ENCODE data around the gene AEBP1.

The AEBP1 gene

DNA sequence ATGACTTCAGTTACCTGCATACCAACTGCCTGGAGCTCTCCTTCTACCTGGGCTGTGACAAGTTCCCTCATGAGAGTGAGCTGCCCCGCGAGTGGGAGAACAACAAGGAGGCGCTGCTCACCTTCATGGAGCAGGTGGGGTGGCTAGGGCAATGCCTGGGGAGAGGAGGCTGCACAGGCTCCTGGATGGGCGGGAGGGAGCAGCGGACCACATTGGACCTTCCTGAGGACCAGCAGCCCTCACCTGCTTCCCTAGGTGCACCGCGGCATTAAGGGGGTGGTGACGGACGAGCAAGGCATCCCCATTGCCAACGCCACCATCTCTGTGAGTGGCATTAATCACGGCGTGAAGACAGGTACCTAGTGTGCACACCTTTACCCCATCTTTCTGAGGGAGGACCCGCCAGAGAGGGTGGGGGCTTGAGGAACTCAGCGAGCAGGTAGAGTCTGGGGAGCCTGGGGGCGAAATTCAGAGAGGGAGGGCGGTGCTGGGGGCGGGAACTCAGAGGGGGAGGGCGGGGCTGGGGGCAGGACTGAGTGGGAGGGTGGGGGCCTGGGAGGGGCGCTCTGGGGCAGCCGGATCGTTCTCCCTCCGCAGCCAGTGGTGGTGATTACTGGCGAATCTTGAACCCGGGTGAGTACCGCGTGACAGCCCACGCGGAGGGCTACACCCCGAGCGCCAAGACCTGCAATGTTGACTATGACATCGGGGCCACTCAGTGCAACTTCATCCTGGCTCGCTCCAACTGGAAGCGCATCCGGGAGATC lies 9.0 kb downstream of the AEBP1 start:
- no peak for TF ChIP-seq JUND (IDR thresholded peaks at IDR 0.05; ENCODE audit: low read depth)
- in situ Hi-C loops (cut with HindIII; ENCODE audit: low pct_unique_long_range_greater_than_20kb, low sequenced_read_pairs): no loop called here
- no peak for DNase-seq (ENCODE audit: low read depth in 1 of 2, low spot score in 1 of 2)

DNA sequence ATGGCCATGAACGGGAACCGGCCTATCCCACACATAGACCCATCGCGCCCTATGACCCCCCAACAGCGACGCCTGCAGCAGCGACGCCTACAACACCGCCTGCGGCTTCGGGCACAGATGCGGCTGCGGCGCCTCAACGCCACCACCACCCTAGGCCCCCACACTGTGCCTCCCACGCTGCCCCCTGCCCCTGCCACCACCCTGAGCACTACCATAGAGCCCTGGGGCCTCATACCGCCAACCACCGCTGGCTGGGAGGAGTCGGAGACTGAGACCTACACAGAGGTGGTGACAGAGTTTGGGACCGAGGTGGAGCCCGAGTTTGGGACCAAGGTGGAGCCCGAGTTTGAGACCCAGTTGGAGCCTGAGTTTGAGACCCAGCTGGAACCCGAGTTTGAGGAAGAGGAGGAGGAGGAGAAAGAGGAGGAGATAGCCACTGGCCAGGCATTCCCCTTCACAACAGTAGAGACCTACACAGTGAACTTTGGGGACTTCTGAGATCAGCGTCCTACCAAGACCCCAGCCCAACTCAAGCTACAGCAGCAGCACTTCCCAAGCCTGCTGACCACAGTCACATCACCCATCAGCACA lies 9.7 kb downstream of the AEBP1 start:
- DNase-seq (ENCODE audit: low read depth in 1 of 2, low spot score in 1 of 2): no peak
- in situ Hi-C loops (cut with HindIII; ENCODE audit: low pct_unique_long_range_greater_than_20kb, low sequenced_read_pairs): no loop called here
- no peak for TF ChIP-seq JUND (IDR thresholded peaks at IDR 0.05; ENCODE audit: low read depth)

DNA sequence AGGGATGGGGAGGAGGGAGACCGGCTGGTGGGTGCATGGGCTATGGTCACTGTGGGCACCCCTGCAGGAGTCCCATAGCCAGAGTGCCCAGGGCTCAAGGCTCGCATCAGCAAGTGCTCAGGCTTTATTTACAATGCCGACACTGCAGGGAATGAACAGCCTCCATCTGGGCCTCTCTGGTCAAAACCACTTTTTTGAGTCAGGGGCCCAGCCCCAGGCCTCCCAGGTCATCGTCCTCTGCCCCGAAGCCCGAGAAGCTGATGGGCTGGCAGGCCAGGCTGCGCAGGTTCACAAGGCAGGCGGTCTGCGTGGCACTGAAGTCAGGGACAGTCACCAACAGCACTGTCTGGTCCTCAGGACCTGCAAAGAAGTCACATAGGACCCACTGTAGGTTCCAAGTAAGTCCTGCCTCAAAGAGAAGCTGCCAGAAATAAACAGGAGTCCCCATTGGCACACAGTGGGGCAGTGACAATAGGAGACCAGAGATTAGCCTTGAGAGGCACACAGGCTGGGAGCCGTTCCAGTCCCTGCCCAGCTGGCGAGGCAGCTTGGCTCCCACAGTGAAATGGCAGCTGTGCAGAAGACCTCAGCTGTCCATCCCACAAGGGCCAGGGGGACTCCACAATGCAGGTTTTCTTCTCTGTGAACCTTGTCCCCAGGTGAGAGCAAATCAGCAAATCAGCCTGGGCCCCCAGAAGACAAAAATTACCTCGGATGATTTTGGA lies 10.6 kb downstream of the AEBP1 start:
- no peak for TF ChIP-seq JUND (IDR thresholded peaks at IDR 0.05; ENCODE audit: low read depth)

GRCh38 chr7:44116087-44116788 lies 12.1 kb downstream of the AEBP1 start:
- TF ChIP-seq JUND (IDR thresholded peaks at IDR 0.05; ENCODE audit: low read depth): no peak
- no peak for DNase-seq (ENCODE audit: low read depth in 1 of 2, low spot score in 1 of 2)
- in situ Hi-C loops (cut with HindIII; ENCODE audit: low pct_unique_long_range_greater_than_20kb, low sequenced_read_pairs): no loop called here

More for the DNA sequence above, 10.6 kb downstream of the AEBP1 start:
- no peak for DNase-seq (ENCODE audit: low read depth in 1 of 2, low spot score in 1 of 2)
- in situ Hi-C loops (cut with HindIII; ENCODE audit: low pct_unique_long_range_greater_than_20kb, low sequenced_read_pairs): no loop called here

DNA sequence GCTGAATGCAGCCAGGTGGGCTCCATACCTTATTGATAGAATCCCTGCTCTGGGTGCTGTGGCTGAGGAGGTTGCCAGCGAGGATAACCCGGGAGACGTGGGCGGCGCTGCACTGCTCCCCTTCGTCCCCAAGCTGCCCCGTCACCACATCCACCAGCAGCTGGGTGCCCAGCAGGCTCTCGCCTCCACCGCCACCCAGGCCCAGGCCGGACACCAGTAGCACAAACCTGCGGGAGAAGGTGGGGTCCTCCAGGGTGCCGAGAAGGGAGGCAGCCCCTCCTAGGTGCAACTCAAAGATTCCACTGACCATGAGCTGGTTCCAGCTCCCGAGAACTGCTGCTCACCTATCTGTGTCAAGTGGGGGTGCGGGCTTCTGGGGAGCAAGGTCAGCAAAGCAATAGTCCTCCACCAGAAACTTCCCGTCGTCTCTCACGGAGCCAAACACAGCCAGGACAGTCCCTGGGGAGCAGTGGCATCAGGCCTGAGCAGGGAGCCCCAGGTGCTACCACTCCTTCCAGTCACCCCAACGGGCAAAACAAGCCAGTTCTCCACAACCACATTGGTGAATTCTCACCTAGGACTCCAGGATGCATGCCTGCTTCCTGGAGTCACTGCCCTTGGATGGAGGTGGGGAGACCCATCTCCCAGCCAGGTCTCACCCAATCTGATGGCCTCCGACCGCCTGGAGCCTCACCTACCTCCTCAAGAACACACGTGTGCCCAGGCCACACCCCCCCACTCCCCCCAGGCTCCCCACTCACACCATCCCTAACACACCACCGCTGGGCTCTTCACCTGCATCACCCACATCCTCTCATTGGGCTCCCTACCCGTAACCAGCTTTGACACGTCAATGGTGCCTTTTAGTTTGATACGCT lies 12.9 kb downstream of the AEBP1 start:
- TF ChIP-seq JUND (IDR thresholded peaks at IDR 0.05; ENCODE audit: low read depth): no peak
- in situ Hi-C loops (cut with HindIII; ENCODE audit: low pct_unique_long_range_greater_than_20kb, low sequenced_read_pairs): no loop called here
- DNase-seq (ENCODE audit: low read depth in 1 of 2, low spot score in 1 of 2): no peak

- TF ChIP-seq JUND (IDR thresholded peaks at IDR 0.05; ENCODE audit: low read depth): no peak
- no peak for DNase-seq (ENCODE audit: low read depth in 1 of 2, low spot score in 1 of 2)
- in situ Hi-C loops (cut with HindIII; ENCODE audit: low pct_unique_long_range_greater_than_20kb, low sequenced_read_pairs): no loop called here
Observed at GRCh38 chr7:44117801-44118429, 13.8 kb downstream of the AEBP1 start.

GRCh38 chr7:44119829-44120380 lies 15.8 kb downstream of the AEBP1 start:
- in situ Hi-C loops (cut with HindIII; ENCODE audit: low pct_unique_long_range_greater_than_20kb, low sequenced_read_pairs): no loop called here
- no peak for TF ChIP-seq JUND (IDR thresholded peaks at IDR 0.05; ENCODE audit: low read depth)
- no peak for DNase-seq (ENCODE audit: low read depth in 1 of 2, low spot score in 1 of 2)

- no peak for DNase-seq (ENCODE audit: low read depth in 1 of 2, low spot score in 1 of 2)
- no peak for TF ChIP-seq JUND (IDR thresholded peaks at IDR 0.05; ENCODE audit: low read depth)
- in situ Hi-C loops (cut with HindIII; ENCODE audit: low pct_unique_long_range_greater_than_20kb, low sequenced_read_pairs): no loop called here
Observed at GRCh38 chr7:44120395-44120794, 16.2 kb downstream of the AEBP1 start.

DNA sequence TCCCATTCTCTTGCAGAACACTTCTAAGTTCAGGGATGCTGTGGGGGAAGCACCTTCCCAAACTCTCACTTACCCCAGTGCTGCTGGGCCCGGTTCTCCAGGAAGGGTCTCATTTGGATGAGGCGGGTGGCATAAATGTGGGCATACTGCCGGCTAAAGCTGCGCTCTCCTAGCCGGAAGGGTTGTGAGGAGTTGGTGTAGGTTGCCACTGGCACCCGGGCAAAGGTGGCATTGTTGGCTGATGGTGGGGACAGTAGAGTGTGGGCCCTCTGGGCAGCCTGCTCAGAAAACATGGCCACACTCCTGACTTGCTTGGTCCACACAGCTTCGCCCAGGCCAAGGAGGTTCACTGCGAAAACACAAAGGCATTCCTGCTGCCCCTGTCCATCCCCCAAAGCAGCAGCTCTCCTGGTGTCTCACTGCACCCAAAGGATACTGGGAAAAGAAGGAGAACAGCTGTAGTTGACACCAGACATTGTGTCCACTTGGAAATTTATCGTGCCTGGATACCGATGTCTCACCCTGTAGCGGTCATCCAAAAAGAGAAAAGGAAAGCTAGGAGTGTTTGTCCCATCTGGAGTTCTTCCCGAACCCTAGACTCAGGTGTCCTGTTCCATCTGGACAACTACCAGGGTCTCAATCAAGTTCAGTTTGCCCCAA lies 17.7 kb downstream of the AEBP1 start:
- in situ Hi-C loops (cut with HindIII; ENCODE audit: low pct_unique_long_range_greater_than_20kb, low sequenced_read_pairs): no loop called here
- DNase-seq (ENCODE audit: low read depth in 1 of 2, low spot score in 1 of 2): no peak
- no peak for TF ChIP-seq JUND (IDR thresholded peaks at IDR 0.05; ENCODE audit: low read depth)

DNA sequence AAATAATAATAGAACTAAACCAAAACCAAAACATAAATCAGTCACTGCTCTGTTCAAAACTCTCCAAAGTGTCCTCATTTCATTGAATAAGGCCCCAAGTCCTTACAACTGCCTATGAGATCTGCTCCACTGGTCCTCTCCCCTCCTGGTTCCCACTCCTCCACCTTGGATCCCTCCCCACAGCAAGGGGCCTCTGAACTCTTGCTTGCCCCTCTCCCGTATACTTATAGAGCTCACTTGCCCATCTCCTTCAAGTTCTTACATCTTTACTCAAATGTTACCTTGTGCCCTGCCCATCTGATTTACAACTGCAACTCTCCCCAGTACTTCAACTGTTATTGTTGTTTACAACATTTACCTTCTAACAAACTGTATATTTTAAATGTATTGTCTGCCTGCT lies 18.4 kb downstream of the AEBP1 start:
- in situ Hi-C loops (cut with HindIII; ENCODE audit: low pct_unique_long_range_greater_than_20kb, low sequenced_read_pairs): no loop called here

More for the DNA sequence above, 18.4 kb downstream of the AEBP1 start:
- TF ChIP-seq JUND (IDR thresholded peaks at IDR 0.05; ENCODE audit: low read depth): no peak
- DNase-seq (ENCODE audit: low read depth in 1 of 2, low spot score in 1 of 2): no peak

All from T47D (cell line).